Astrocyte (in vitro differentiated cells and primary cell): ENCODE results near the gene TAAR9.

Source experiments
- CTCF ChIP-seq: IDR thresholded peaks from 2 replicates; pipeline ENCODE4 v1.5.1; 2011; ENCODE audit warnings: low read depth, mild to moderate bottlenecking, inconsistent platforms, low read length, moderate library complexity; ENCODE audit not compliant: insufficient read depth
- EZH2 ChIP-seq: IDR thresholded peaks from 2 replicates; pipeline ENCODE4 v1.6.1; 2012; ENCODE audit warnings: mild to moderate bottlenecking, low read length, inconsistent platforms; ENCODE audit not compliant: insufficient read depth

DNA sequence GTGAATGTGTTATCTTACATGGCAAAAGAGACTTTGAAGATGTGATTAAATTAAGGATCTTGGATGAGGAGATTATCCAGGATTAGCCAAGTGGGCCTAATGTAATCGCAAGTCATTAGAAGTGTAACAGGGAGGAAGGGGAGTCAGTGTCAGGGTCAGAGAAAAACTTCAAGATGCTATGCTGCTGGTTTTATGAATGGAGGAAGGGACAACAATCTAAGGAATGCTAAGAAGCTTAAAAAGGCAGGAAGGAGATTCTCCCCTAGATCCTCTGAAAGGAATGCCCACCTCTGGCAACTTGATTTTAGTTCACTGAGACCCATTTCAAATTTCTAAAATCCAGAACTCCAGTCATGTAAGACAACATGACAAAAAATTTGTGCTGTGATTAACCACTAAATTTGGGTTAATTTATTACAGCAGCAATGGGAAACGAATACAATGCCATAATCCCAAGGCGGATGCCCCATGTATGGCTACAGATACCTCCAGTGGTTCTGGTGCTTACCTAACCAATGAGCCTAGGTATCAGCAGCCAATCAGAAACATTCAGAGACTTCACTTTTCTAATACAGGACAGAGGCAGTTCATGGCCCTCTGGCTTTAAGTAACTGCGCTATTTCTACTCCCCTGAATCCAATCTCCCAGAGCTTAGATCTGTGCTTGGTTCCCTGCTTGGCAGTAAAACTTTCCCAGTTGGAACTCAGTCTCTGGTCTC lies 10.8 kb downstream of the TAAR9 start:
- TF ChIP-seq CTCF, result no peak
- TF ChIP-seq EZH2, result no peak
